Vagina (tissue), 2 donors: ENCODE data around the gene ERICH6B. TPM values are rescaled to one million over a fixed set of nuclear protein-coding genes. Genes with fewer than 3 reads are reported as not detected.

Source experiments
- DNase-seq, 2 donors: peaks; one replicate each; pipeline ENCODE4 v3.0.0-alpha.2; 2017; ENCODE audit errors: extremely low spot score in 2 of 2
- H3K27ac ChIP-seq: fragments of 200-600 bp; sonication (generic); one replicate; pipeline ENCODE4 v1.5.1; 2019
- H3K27me3 ChIP-seq: fragments of 200-600 bp; sonication (generic); one replicate; pipeline ENCODE4 v1.5.1; 2019
- H3K36me3 ChIP-seq, 2 donors: fragments of 200-600 bp; sonication (generic); one replicate each; pipeline ENCODE4 v1.5.1; 2017 to 2019
- H3K4me1 ChIP-seq: fragments of 200-600 bp; sonication (generic); one replicate; pipeline ENCODE4 v1.5.1; 2019
- H3K4me3 ChIP-seq, 2 donors: fragments of 200-600 bp; sonication (generic); 1 replicate in 1 of 2; 2 replicates in 1 of 2; pipeline ENCODE4 v1.5.1; 2016 to 2019
- H3K9me3 ChIP-seq: fragments of 200-600 bp; sonication (generic); one replicate; pipeline ENCODE4 v1.5.1; 2019
- POLR2A ChIP-seq, 2 donors: fragments of 450-650 bp; IDR thresholded peaks; one replicate each; pipeline ENCODE4 v1.6.1; 2017; ENCODE audit warnings: antibody characterized with exemption in 2 of 2, mild to moderate bottlenecking in 2 of 2, moderate library complexity in 2 of 2
- POLR2AphosphoS5 ChIP-seq, 2 donors: sonication (generic); formaldehyde crosslinking; IDR thresholded peaks; one replicate each; pipeline ENCODE4 v1.9.0; 2017; ENCODE audit warnings: antibody characterized with exemption in 2 of 2, mild to moderate bottlenecking in 2 of 2, low read depth in 1 of 2; ENCODE audit not compliant: insufficient read depth in 1 of 2
- intact Hi-C: fragments of 100-400 bp; cut with DNase I; formaldehyde crosslinking; loops from one replicate; pipeline ENCODE4 v1.15.1; 2023
- total RNA-seq: library from RNA; depleted of rRNA; stranded (reverse); fragments of >200 nt; gene quantifications from one replicate; pipeline ENCODE4 v1.2.3, GENCODE V29; 2016
- TF ChIP-seq, protein P1 (sequence below), 3 experiments: fragments of 450-650 bp in 2 of 3; fragments of 200-600 bp in 1 of 3; sonication (generic) in 1 of 3; IDR thresholded peaks; one replicate each; pipeline ENCODE4 v1.5.1; 2017 to 2019; ENCODE audit warnings: antibody characterized with exemption in 3 of 3, mild to moderate bottlenecking in 2 of 3, moderate library complexity in 2 of 3

Gene ERICH6B
- total RNA-seq, 1 donor from 2014 or later, result not detected

DNA sequence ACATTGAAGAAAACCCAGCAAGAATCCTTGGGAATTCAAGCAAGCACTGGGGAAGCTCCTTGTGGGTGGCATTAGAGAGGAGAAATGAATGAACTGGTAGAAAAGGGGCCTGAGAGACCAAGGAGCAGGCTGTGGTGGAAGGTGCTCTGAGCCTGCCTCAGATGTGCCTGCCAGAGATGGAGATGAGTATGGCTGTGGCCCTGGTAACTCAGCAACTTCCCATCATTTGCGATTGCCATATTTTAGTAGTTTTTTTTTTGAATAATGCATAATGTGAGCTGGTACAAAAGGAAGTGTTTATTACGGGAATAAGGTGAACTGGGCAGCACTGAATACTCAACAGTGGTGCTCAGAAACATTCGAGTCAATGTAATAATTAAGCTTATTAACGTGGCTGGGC is 39.1 kb downstream of the ERICH6B start:
- no peaks in the 10 kb centered on the region for H3K4me1 ChIP-seq
- H3K36me3 ChIP-seq, result no peaks in the 10 kb centered on the region
- H3K4me3 ChIP-seq, result no peak overlapping the region
- intact Hi-C loops, result no loop called here
- H3K9me3 ChIP-seq, result no peaks in the 10 kb centered on the region
- TF ChIP-seq, protein P1, sequence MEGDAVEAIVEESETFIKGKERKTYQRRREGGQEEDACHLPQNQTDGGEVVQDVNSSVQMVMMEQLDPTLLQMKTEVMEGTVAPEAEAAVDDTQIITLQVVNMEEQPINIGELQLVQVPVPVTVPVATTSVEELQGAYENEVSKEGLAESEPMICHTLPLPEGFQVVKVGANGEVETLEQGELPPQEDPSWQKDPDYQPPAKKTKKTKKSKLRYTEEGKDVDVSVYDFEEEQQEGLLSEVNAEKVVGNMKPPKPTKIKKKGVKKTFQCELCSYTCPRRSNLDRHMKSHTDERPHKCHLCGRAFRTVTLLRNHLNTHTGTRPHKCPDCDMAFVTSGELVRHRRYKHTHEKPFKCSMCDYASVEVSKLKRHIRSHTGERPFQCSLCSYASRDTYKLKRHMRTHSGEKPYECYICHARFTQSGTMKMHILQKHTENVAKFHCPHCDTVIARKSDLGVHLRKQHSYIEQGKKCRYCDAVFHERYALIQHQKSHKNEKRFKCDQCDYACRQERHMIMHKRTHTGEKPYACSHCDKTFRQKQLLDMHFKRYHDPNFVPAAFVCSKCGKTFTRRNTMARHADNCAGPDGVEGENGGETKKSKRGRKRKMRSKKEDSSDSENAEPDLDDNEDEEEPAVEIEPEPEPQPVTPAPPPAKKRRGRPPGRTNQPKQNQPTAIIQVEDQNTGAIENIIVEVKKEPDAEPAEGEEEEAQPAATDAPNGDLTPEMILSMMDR (IDR thresholded peaks at IDR 0.05), result no peak
- TF ChIP-seq POLR2AphosphoS5 (IDR thresholded peaks at IDR 0.05; ENCODE audit: insufficient read depth in 1 of 2, low read depth in 1 of 2), result no peak
- TF ChIP-seq POLR2A (IDR thresholded peaks at IDR 0.05), result no peak
- H3K27ac ChIP-seq, result no peak overlapping the region
- H3K27me3 ChIP-seq, result no peaks in the 10 kb centered on the region
- DNase-seq, result no peak

GRCh38 chr13:45575830-45576180 is 39.7 kb downstream of the ERICH6B start:
- intact Hi-C loops, result no loop called here
- H3K36me3 ChIP-seq, result no peaks in the 10 kb centered on the region
- DNase-seq, result no peak
- H3K27me3 ChIP-seq, result no peaks in the 10 kb centered on the region
- no peaks in the 10 kb centered on the region for H3K4me1 ChIP-seq
- no peak overlapping the region for H3K4me3 ChIP-seq
- no peak for TF ChIP-seq POLR2AphosphoS5 (IDR thresholded peaks at IDR 0.05; ENCODE audit: insufficient read depth in 1 of 2, low read depth in 1 of 2)
- no peak for TF ChIP-seq POLR2A (IDR thresholded peaks at IDR 0.05)
- TF ChIP-seq, protein P1 (IDR thresholded peaks at IDR 0.05), result no peak
- H3K27ac ChIP-seq, result no peak overlapping the region
- no peaks in the 10 kb centered on the region for H3K9me3 ChIP-seq

- intact Hi-C loops, result no loop called here
Measured at GRCh38 chr13:45575146-45575829, 40.3 kb downstream of the ERICH6B start.

DNA sequence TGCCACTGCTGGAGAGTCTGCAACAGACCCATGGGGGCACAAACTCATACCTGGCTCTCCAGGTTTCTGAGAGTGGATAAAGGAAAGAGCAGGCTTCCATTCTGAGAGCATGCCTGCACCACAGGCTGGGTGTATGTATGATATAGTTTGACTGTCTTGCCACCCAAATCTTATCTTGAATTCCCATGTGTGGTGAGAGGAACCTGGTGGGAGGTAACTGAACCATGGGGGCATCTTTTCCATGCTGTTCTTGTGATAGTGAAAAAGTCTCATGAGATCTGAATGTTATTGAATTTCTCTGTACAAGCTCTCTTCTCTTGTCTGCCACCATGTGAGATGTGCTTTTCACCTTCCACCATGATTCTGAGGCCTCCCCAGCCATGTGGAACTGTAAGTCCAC is 50.2 kb downstream of the ERICH6B start:
- no peak overlapping the region for H3K27ac ChIP-seq
- H3K4me1 ChIP-seq, result no peaks in the 10 kb centered on the region
- no peak for TF ChIP-seq POLR2AphosphoS5 (IDR thresholded peaks at IDR 0.05; ENCODE audit: insufficient read depth in 1 of 2, low read depth in 1 of 2)
- TF ChIP-seq, protein P1 (IDR thresholded peaks at IDR 0.05), result no peak
- no peak for TF ChIP-seq POLR2A (IDR thresholded peaks at IDR 0.05)
- no peak for DNase-seq
- H3K4me3 ChIP-seq, result no peak overlapping the region
- no peaks in the 10 kb centered on the region for H3K27me3 ChIP-seq
- intact Hi-C loops, result no loop called here
- no peaks in the 10 kb centered on the region for H3K36me3 ChIP-seq
- H3K9me3 ChIP-seq, result no peaks in the 10 kb centered on the region

More at GRCh38 chr13:45575146-45575829, 40.3 kb downstream of the ERICH6B start:
- TF ChIP-seq POLR2A (IDR thresholded peaks at IDR 0.05) (no peak), POLR2AphosphoS5 (IDR thresholded peaks at IDR 0.05; ENCODE audit: insufficient read depth in 1 of 2, low read depth in 1 of 2) (no peak)
- TF ChIP-seq, protein P1 (IDR thresholded peaks at IDR 0.05), result no peak
- no peaks in the 10 kb centered on the region for H3K9me3 ChIP-seq
- DNase-seq, result no peak
- no peak overlapping the region for H3K4me3 ChIP-seq
- no peaks in the 10 kb centered on the region for H3K4me1 ChIP-seq
- H3K27ac ChIP-seq, result no peak overlapping the region
- no peaks in the 10 kb centered on the region for H3K36me3 ChIP-seq
- no peaks in the 10 kb centered on the region for H3K27me3 ChIP-seq

DNA sequence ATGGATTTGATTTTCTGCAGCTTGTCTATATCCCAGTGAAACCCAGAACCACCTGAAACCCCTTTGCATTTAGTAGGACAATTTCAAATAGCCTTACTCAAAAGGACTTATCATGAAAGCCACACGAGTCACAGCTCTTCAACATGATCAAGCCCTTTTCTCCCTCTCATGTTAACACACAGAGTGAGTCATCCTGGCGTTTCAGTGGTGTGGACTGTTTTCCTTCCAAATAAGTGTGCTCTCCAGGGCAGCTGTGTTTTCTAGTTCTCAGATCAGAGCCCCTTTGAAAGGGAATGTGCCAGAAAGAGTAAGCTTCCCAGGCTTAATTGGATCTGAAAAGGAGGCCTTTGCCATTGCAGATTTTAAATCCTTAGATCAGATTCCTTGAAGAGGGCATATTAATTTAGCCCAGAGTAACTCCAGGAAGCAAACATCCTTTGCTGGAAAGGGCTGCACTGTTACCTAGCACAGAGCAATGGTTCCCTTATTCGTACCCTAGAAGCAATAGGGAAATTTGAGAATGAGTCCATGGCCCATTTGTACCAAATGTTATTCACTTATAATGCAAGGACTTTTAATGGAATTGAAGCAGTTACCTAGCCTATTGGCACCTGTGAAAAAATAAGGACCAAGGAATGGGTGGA is 51.3 kb downstream of the ERICH6B start:
- no peak for DNase-seq
- no peaks in the 10 kb centered on the region for H3K9me3 ChIP-seq
- H3K4me3 ChIP-seq, result no peak overlapping the region
- no peaks in the 10 kb centered on the region for H3K36me3 ChIP-seq
- H3K27me3 ChIP-seq, result no peaks in the 10 kb centered on the region
- intact Hi-C loops, result no loop called here
- H3K27ac ChIP-seq, result no peak overlapping the region
- no peaks in the 10 kb centered on the region for H3K4me1 ChIP-seq
- no peak for TF ChIP-seq POLR2AphosphoS5 (IDR thresholded peaks at IDR 0.05; ENCODE audit: insufficient read depth in 1 of 2, low read depth in 1 of 2)
- TF ChIP-seq, protein P1 (IDR thresholded peaks at IDR 0.05), result no peak
- TF ChIP-seq POLR2A (IDR thresholded peaks at IDR 0.05), result no peak
